Hepatocyte (in vitro differentiated cells): Measurements from ENCODE around the gene TGFBR3L.

Experiments used
- EZH2 ChIP-seq: fragments of 200-600 bp; sonication (generic); IDR thresholded peaks from 2 replicates; pipeline ENCODE4 v1.6.1; 2016; ENCODE audit warnings: antibody characterized with exemption, mild to moderate bottlenecking, borderline replicate concordance
- EZH2phosphoT487 ChIP-seq: fragments of 200-600 bp; sonication (generic); IDR thresholded peaks from one replicate; pipeline ENCODE4 v1.6.1; 2018; ENCODE audit warnings: antibody characterized with exemption, mild to moderate bottlenecking, low read depth, moderate library complexity; ENCODE audit not compliant: unreplicated experiment, severe bottlenecking
- TF ChIP-seq, protein P1 (sequence below): fragments of 200-600 bp; sonication (generic); IDR thresholded peaks from 2 replicates; pipeline ENCODE4 v1.5.1; 2016; ENCODE audit warnings: antibody characterized with exemption, mild to moderate bottlenecking; ENCODE audit not compliant: poor library complexity

- no peak for TF ChIP-seq EZH2phosphoT487
- no peak for TF ChIP-seq EZH2
- TF ChIP-seq, protein P1, sequence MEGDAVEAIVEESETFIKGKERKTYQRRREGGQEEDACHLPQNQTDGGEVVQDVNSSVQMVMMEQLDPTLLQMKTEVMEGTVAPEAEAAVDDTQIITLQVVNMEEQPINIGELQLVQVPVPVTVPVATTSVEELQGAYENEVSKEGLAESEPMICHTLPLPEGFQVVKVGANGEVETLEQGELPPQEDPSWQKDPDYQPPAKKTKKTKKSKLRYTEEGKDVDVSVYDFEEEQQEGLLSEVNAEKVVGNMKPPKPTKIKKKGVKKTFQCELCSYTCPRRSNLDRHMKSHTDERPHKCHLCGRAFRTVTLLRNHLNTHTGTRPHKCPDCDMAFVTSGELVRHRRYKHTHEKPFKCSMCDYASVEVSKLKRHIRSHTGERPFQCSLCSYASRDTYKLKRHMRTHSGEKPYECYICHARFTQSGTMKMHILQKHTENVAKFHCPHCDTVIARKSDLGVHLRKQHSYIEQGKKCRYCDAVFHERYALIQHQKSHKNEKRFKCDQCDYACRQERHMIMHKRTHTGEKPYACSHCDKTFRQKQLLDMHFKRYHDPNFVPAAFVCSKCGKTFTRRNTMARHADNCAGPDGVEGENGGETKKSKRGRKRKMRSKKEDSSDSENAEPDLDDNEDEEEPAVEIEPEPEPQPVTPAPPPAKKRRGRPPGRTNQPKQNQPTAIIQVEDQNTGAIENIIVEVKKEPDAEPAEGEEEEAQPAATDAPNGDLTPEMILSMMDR = no peak
These were observed 44.6 kb upstream of the TGFBR3L start for GRCh38 chr19:7869910-7870511.
